Esophagus squamous epithelium (tissue), 5 donors: Measurements from ENCODE around the gene SOX6. TPM values are rescaled to one million over a fixed set of nuclear protein-coding genes. Genes with fewer than 3 reads are reported as not detected.

ENCODE experiments used
- DNase-seq: peaks from one replicate; lab custom pipeline; 2025; lab: John Stamatoyannopoulos, UW
- H3K27ac ChIP-seq, 4 donors: fragments of 200-600 bp; sonication (generic); one replicate each; pipeline ENCODE4 v1.5.1; 2016 to 2019; ENCODE audit warnings: mild to moderate bottlenecking in 1 of 4
- H3K27me3 ChIP-seq, 4 donors: fragments of 200-600 bp; sonication (generic); 1 replicate in 3 of 4; 2 replicates in 1 of 4; pipeline versions ENCODE4 v1.5.1 to v1.6.0; 2017 to 2021; ENCODE audit warnings: antibody characterized with exemption in 1 of 4
- H3K36me3 ChIP-seq, 3 donors: fragments of 200-600 bp; sonication (generic); one replicate each; pipeline ENCODE4 v1.5.1; 2016 to 2019
- H3K4me1 ChIP-seq, 3 donors: fragments of 200-600 bp; sonication (generic); one replicate each; pipeline ENCODE4 v1.5.1; 2017 to 2019
- H3K4me3 ChIP-seq, 4 donors: fragments of 200-600 bp; sonication (generic); 1 replicate in 3 of 4; 2 replicates in 1 of 4; pipeline ENCODE4 v1.5.1; 2016 to 2019; ENCODE audit warnings: mild to moderate bottlenecking in 2 of 4, moderate library complexity in 1 of 4
- H3K9me3 ChIP-seq, 3 donors: fragments of 200-600 bp; sonication (generic); one replicate each; pipeline ENCODE4 v1.5.1; 2016 to 2019
- CTCF ChIP-seq, 6 experiments: fragments of 450-650 bp in 4 of 6; fragments of 200-600 bp in 2 of 6; sonication (generic) in 2 of 6; IDR thresholded peaks; one replicate each; pipeline ENCODE4 v1.5.1; 2016 to 2019; ENCODE audit warnings: antibody characterized with exemption in 6 of 6, mild to moderate bottlenecking in 4 of 6, moderate library complexity in 4 of 6
- POLR2A ChIP-seq, 4 donors: fragments of 450-650 bp; IDR thresholded peaks; one replicate each; pipeline ENCODE4 v1.6.1; 2017; ENCODE audit warnings: antibody characterized with exemption in 4 of 4, mild to moderate bottlenecking in 4 of 4, moderate library complexity in 3 of 4
- WGBS, 2 donors: methylation state at CpG; one replicate each; pipeline ENCODE4 v1.1.5; 2018; 5-methylcytosine and 5-hydroxymethylcytosine counted together
- intact Hi-C: fragments of 100-400 bp; cut with DNase I; formaldehyde crosslinking; loops from one replicate; pipeline ENCODE4 v1.15.0; 2022
- total RNA-seq, 4 donors: library from RNA; depleted of rRNA; stranded (reverse); fragments of >200 nt; gene quantifications; one replicate each; pipeline ENCODE4 v1.1.0, GENCODE V29; 2016
- donor health status: DM: yes; HTN: yes; CAD: no.

Gene SOX6
- total RNA-seq, 4 donors from 2014 or later, result 7.8 to 16.0 (median 10.6) TPM

- no peak for DNase-seq
Measured at GRCh38 chr11:15963266-15963665, 393.1 kb downstream of the SOX6 start.

GRCh38 chr11:15958910-15959309 is 397.4 kb downstream of the SOX6 start:
- intact Hi-C loops, result no loop called here

More at GRCh38 chr11:15963266-15963665, 393.1 kb downstream of the SOX6 start:
- intact Hi-C loops, result no loop called here
- TF ChIP-seq CTCF (IDR thresholded peaks at IDR 0.05), result no peak
- no peak for TF ChIP-seq POLR2A (IDR thresholded peaks at IDR 0.05)
- Histone ChIP-seq H3K27me3 (no peaks in the 10 kb centered on the region), H3K9me3 (no peaks in the 10 kb centered on the region), H3K36me3 (no peaks in the 10 kb centered on the region), H3K4me3 (no peak overlapping the region), H3K27ac (peak overlapping the region in 1 of 4 donors; percentile 94), H3K4me1 (peaks cover 17 to 68% (median 38%) of the 10 kb centered on the region in 3 donors)
- WGBS, 2 donors, result 100% methylated on average over 1 of the region's 1 CpG; no CpG with 5 or more reads in 1 of the 2 donors

GRCh38 chr11:15957234-15957633 is 399.1 kb downstream of the SOX6 start:
- Histone ChIP-seq H3K4me3 (no peak overlapping the region), H3K27ac (no peak overlapping the region), H3K27me3 (no peaks in the 10 kb centered on the region), H3K4me1 (peaks cover 0 to 10% (median 0%) of the 10 kb centered on the region in 3 donors), H3K9me3 (no peaks in the 10 kb centered on the region), H3K36me3 (no peaks in the 10 kb centered on the region)
- intact Hi-C loops, result no loop called here
- WGBS, 2 donors, result 17 to 90% methylated on average over 2 of the region's 2 CpGs
- no peak for DNase-seq
- no peak for TF ChIP-seq CTCF (IDR thresholded peaks at IDR 0.05)
- no peak for TF ChIP-seq POLR2A (IDR thresholded peaks at IDR 0.05)

More at GRCh38 chr11:15958910-15959309, 397.4 kb downstream of the SOX6 start:
- Histone ChIP-seq H3K27ac (no peak overlapping the region), H3K9me3 (no peaks in the 10 kb centered on the region), H3K4me1 (peaks cover 0 to 24% (median 0%) of the 10 kb centered on the region in 3 donors), H3K4me3 (no peak overlapping the region), H3K36me3 (no peaks in the 10 kb centered on the region), H3K27me3 (no peaks in the 10 kb centered on the region)
- DNase-seq, result no peak
- TF ChIP-seq CTCF (IDR thresholded peaks at IDR 0.05) (no peak), POLR2A (IDR thresholded peaks at IDR 0.05) (no peak)
- WGBS, 2 donors, result 50 to 67% methylated on average over 1 of the region's 1 CpG

GRCh38 chr11:15956302-15956701 is 400.0 kb downstream of the SOX6 start:
- Histone ChIP-seq H3K27me3 (no peaks in the 10 kb centered on the region), H3K27ac (no peak overlapping the region), H3K36me3 (no peaks in the 10 kb centered on the region), H3K4me1 (peaks cover 0 to under 1% (median 0%) of the 10 kb centered on the region in 3 donors), H3K9me3 (no peaks in the 10 kb centered on the region), H3K4me3 (no peak overlapping the region)
- intact Hi-C loops, result no loop called here
- no peak for DNase-seq
- WGBS, 2 donors, result 95 to 97% methylated on average over 3 of the region's 3 CpGs
- TF ChIP-seq CTCF (IDR thresholded peaks at IDR 0.05), result no peak

GRCh38 chr11:15955595-15955994 is 400.8 kb downstream of the SOX6 start:
- H3K36me3 ChIP-seq, result no peaks in the 10 kb centered on the region
- WGBS, 2 donors, result 45 to 71% methylated on average over 2 of the region's 2 CpGs
- no peaks in the 10 kb centered on the region for H3K9me3 ChIP-seq
- H3K27ac ChIP-seq, result no peak overlapping the region
- no peak for TF ChIP-seq POLR2A (IDR thresholded peaks at IDR 0.05)
- TF ChIP-seq CTCF (IDR thresholded peaks at IDR 0.05), result no peak
- H3K4me1 ChIP-seq, result no peaks in the 10 kb centered on the region
- DNase-seq, result no peak
- no peaks in the 10 kb centered on the region for H3K27me3 ChIP-seq
- H3K4me3 ChIP-seq, result no peak overlapping the region
- intact Hi-C loops, result no loop called here
